Suprapubic skin (tissue), 4 donors: ENCODE measurements around the gene RNF11.

ENCODE experiments used
- CTCF ChIP-seq, 2 donors: fragments of 200-600 bp in 1 of 2; fragments of 450-650 bp in 1 of 2; sonication (generic) in 1 of 2; IDR thresholded peaks; one replicate each; pipeline ENCODE4 v1.5.1; 2016 to 2019; ENCODE audit warnings: antibody characterized with exemption in 2 of 2, mild to moderate bottlenecking in 1 of 2, moderate library complexity in 1 of 2
- POLR2A ChIP-seq, 2 donors: fragments of 450-650 bp; IDR thresholded peaks; one replicate each; pipeline ENCODE4 v1.6.1; 2017; ENCODE audit warnings: antibody characterized with exemption in 2 of 2, mild to moderate bottlenecking in 2 of 2, moderate library complexity in 2 of 2
- POLR2AphosphoS5 ChIP-seq, 3 donors: sonication (generic); formaldehyde crosslinking; IDR thresholded peaks; one replicate each; pipeline ENCODE4 v1.6.1; 2017; ENCODE audit warnings: antibody characterized with exemption in 3 of 3

GRCh38 chr1:51280321-51280978 is 44.4 kb downstream of the RNF11 start:
- TF ChIP-seq CTCF (IDR thresholded peaks at IDR 0.05) (no peak), POLR2A (IDR thresholded peaks at IDR 0.05) (no peak), POLR2AphosphoS5 (IDR thresholded peaks at IDR 0.05) (no peak)
